ENCODE data around the gene IFNAR1. TPM values are rescaled to one million over a fixed set of nuclear protein-coding genes. Genes with fewer than 3 reads are reported as not detected.

The IFNAR1 gene
- total and polyA plus RNA-seq, 2 experiments from 2014 or later: 14.0 to 18.7 TPM

DNA sequence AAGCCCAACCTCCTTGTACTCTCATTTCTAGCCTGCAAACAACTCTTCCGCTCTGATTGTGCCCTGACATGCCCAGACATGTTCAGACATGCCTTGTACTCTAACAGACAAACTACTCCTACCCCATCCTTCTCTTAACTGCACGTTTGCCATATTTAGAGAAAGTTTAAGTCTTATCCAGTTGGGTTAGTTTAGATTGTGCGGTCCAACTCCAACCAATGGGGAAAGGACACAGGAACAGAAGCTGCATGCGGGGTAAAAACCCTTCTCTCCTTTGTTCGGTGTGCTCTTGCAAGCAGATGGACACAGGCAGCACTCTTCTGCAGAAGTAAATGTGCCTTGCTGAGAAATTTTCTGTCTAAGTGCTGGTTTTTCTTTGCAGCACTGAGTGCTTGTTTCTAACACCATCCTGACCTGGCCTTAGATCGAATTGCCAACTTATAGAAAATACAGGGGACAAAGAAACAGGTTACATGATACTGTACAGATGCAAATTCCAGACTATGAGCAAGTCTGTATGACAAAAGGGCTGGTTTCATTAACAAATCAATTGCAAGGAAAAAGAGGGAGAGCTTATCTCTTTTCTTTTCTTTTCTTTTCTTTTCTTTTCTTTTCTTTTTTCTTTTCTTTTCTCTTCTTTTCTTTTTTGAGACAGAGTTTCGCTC, 42.7 kb downstream of the IFNAR1 start:
- DNase-seq (ENCODE audit: low spot score): no peak

DNA sequence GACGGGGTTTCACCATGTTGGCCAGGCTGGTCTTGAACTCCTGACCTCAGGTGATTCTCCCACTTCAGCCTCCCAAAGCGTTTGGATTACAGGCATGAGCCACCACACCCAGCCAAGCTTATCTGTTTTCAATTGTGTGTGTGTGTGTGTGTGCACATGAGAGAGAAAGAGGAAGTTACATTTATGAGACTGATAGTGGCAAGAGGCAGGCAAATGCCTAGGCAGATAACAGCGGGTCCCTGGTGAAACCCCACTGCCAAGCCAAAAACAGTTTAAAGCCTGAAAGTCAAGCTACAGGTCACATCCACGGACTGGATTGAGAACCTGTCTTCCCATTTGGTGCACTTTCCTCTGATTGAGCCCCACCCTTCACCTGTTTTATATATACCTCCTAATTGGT, 43.4 kb downstream of the IFNAR1 start:
- Mint-ChIP-seq H3K36me3 (ENCODE audit: low read depth) (peaks cover 41% of the 10 kb centered on the region), H3K4me1 (no peaks in the 10 kb centered on the region), H3K27me3 (ENCODE audit: insufficient read depth, low read depth, poor library complexity) (peaks cover 11% of the 10 kb centered on the region), H3K27ac (no peak overlapping the region), H3K4me3 (no peak overlapping the region), H3K9me3 (peaks cover 65% of the 10 kb centered on the region)
- no peak for DNase-seq (ENCODE audit: low spot score)
- H4K20me1 ChIP-seq (replicated peaks; ENCODE audit: insufficient read depth): no peaks in the 10 kb centered on the region
- H3F3A ChIP-seq (replicated peaks; ENCODE audit: low read depth): no peaks in the 10 kb centered on the region
- H3K4me2 ChIP-seq: no peak overlapping the region
- TF ChIP-seq NANOG (IDR thresholded peaks at IDR 0.05; ENCODE audit: borderline replicate concordance) (no peak), POLR2AphosphoS5 (IDR thresholded peaks at IDR 0.05; ENCODE audit: low read depth) (no peak), EZH2phosphoT487 (IDR thresholded peaks at IDR 0.05; ENCODE audit: unreplicated experiment) (no peak), EZH2 (IDR thresholded peaks at IDR 0.05; ENCODE audit: low read depth, unreplicated experiment) (no peak)
- TF ChIP-seq, protein P1, sequence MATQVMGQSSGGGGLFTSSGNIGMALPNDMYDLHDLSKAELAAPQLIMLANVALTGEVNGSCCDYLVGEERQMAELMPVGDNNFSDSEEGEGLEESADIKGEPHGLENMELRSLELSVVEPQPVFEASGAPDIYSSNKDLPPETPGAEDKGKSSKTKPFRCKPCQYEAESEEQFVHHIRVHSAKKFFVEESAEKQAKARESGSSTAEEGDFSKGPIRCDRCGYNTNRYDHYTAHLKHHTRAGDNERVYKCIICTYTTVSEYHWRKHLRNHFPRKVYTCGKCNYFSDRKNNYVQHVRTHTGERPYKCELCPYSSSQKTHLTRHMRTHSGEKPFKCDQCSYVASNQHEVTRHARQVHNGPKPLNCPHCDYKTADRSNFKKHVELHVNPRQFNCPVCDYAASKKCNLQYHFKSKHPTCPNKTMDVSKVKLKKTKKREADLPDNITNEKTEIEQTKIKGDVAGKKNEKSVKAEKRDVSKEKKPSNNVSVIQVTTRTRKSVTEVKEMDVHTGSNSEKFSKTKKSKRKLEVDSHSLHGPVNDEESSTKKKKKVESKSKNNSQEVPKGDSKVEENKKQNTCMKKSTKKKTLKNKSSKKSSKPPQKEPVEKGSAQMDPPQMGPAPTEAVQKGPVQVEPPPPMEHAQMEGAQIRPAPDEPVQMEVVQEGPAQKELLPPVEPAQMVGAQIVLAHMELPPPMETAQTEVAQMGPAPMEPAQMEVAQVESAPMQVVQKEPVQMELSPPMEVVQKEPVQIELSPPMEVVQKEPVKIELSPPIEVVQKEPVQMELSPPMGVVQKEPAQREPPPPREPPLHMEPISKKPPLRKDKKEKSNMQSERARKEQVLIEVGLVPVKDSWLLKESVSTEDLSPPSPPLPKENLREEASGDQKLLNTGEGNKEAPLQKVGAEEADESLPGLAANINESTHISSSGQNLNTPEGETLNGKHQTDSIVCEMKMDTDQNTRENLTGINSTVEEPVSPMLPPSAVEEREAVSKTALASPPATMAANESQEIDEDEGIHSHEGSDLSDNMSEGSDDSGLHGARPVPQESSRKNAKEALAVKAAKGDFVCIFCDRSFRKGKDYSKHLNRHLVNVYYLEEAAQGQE (IDR thresholded peaks at IDR 0.05; ENCODE audit: unreplicated experiment): no peak
- TF ChIP-seq, protein P2, sequence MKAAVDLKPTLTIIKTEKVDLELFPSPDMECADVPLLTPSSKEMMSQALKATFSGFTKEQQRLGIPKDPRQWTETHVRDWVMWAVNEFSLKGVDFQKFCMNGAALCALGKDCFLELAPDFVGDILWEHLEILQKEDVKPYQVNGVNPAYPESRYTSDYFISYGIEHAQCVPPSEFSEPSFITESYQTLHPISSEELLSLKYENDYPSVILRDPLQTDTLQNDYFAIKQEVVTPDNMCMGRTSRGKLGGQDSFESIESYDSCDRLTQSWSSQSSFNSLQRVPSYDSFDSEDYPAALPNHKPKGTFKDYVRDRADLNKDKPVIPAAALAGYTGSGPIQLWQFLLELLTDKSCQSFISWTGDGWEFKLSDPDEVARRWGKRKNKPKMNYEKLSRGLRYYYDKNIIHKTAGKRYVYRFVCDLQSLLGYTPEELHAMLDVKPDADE (IDR thresholded peaks at IDR 0.05): no peak
- ATAC-seq: no peak
- H3K27ac ChIP-seq (ENCODE audit: low read depth): no peak overlapping the region; the same call in 1 of the 2 replicates
- no peaks in the 10 kb centered on the region for H3K79me2 ChIP-seq (replicated peaks; ENCODE audit: insufficient read depth)
- H3K9me2 ChIP-seq (ENCODE audit: insufficient read depth): no peaks in the 10 kb centered on the region
- H3K4me3 ChIP-seq: no peak overlapping the region
- H3K36me3 ChIP-seq (ENCODE audit: insufficient read depth): peaks cover 25% of the 10 kb centered on the region
- H3K4me1 ChIP-seq (ENCODE audit: insufficient read depth): no peaks in the 10 kb centered on the region
- no peaks in the 10 kb centered on the region for H3K27me3 ChIP-seq (ENCODE audit: insufficient read depth)
- no peak overlapping the region for H2AFZ ChIP-seq

More for the DNA sequence above, 42.7 kb downstream of the IFNAR1 start:
- Histone ChIP-seq H3K4me1 (ENCODE audit: insufficient read depth) (peaks cover 3% of the 10 kb centered on the region; the same call in 1 of the 2 replicates), H3K27ac (ENCODE audit: low read depth) (no peak overlapping the region; the same call in none of the 2 replicates), H2AFZ (no peak overlapping the region), H3K4me3 (no peak overlapping the region), H4K20me1 (replicated peaks; ENCODE audit: insufficient read depth) (no peaks in the 10 kb centered on the region), H3K4me2 (no peak overlapping the region), H3K9me2 (ENCODE audit: insufficient read depth) (no peaks in the 10 kb centered on the region), H3F3A (replicated peaks; ENCODE audit: low read depth) (no peaks in the 10 kb centered on the region), H3K79me2 (replicated peaks; ENCODE audit: insufficient read depth) (no peaks in the 10 kb centered on the region), H3K27me3 (ENCODE audit: insufficient read depth) (no peaks in the 10 kb centered on the region), H3K36me3 (ENCODE audit: insufficient read depth) (peaks cover 25% of the 10 kb centered on the region)
- no peak for ATAC-seq
- TF ChIP-seq EZH2phosphoT487 (IDR thresholded peaks at IDR 0.05; ENCODE audit: unreplicated experiment) (no peak), ZNF331 (CRISPR knock-in tag; IDR thresholded peaks at IDR 0.05; ENCODE audit: low read depth) (no peak), NANOG (IDR thresholded peaks at IDR 0.05; ENCODE audit: borderline replicate concordance) (no peak), STAT1 (IDR thresholded peaks at IDR 0.05; ENCODE audit: unreplicated experiment) (no peak), ZNF114 (CRISPR knock-in tag; IDR thresholded peaks at IDR 0.05) (no peak)
- TF ChIP-seq, protein P2 (IDR thresholded peaks at IDR 0.05): no peak
- Mint-ChIP-seq H3K27me3 (ENCODE audit: insufficient read depth, low read depth, poor library complexity) (peaks cover 11% of the 10 kb centered on the region), H3K9me3 (peaks cover 71% of the 10 kb centered on the region), H3K27ac (peak overlapping the region; percentile 3; the same call in 1 of the 2 replicates), H3K4me3 (no peak overlapping the region), H3K4me1 (peaks cover 4% of the 10 kb centered on the region; the same call in 2 of the 3 replicates), H3K36me3 (ENCODE audit: low read depth) (peaks cover 45% of the 10 kb centered on the region)
